LNCAP (cell line): Measurements from ENCODE around the gene ARMH3.

ENCODE experiments used
- TF ChIP-seq, protein P1 (sequence below): fragments of 450-650 bp; IDR thresholded peaks from 2 replicates; pipeline ENCODE4 v1.5.1; 2017; ENCODE audit warnings: mild to moderate bottlenecking

ARMH3 gene

DNA sequence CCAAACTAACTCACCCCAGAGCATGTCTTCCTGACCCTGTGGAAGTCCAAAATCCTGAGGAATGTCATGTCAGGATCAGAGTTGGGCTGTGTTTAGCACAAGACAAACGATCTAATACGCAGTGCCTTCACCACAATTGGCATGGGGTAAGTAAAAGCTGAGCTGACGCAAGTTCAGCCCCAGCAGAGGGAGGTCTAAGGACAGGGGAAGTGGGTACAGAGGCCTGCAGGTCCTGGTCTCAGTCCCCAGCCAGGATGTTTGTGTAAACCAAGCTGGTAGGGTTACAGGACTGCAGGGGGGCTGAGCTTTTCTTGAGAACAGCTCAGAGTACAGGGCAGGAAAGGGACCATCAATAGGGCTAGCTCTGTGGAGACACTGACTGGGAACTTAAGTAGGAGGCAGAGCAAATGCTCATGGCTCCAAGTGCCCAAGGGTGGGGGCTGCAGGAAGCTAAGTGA lies 207.1 kb downstream of the ARMH3 start:
- TF ChIP-seq, protein P1, sequence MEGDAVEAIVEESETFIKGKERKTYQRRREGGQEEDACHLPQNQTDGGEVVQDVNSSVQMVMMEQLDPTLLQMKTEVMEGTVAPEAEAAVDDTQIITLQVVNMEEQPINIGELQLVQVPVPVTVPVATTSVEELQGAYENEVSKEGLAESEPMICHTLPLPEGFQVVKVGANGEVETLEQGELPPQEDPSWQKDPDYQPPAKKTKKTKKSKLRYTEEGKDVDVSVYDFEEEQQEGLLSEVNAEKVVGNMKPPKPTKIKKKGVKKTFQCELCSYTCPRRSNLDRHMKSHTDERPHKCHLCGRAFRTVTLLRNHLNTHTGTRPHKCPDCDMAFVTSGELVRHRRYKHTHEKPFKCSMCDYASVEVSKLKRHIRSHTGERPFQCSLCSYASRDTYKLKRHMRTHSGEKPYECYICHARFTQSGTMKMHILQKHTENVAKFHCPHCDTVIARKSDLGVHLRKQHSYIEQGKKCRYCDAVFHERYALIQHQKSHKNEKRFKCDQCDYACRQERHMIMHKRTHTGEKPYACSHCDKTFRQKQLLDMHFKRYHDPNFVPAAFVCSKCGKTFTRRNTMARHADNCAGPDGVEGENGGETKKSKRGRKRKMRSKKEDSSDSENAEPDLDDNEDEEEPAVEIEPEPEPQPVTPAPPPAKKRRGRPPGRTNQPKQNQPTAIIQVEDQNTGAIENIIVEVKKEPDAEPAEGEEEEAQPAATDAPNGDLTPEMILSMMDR = no peak

DNA sequence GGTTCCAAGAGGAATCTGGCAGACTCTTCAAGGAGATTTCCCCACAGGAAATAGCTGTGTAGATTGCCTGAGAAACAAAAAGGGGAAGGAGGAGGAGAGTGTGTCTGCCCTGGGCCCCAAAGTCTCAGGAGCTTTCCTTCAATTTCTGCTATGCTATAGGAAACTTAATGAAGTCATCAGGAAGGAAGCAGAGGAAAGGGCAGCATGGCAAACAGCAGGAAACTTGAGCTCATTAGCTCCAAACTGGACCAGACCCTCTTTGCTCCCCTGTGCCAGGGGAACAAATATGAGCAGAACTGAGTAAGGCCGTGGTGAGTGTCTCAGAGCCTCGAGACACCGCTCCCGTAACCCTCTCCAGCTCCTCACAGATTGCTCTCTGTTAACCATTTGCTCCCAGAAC lies 207.6 kb downstream of the ARMH3 start:
- TF ChIP-seq, protein P1 = no peak

DNA sequence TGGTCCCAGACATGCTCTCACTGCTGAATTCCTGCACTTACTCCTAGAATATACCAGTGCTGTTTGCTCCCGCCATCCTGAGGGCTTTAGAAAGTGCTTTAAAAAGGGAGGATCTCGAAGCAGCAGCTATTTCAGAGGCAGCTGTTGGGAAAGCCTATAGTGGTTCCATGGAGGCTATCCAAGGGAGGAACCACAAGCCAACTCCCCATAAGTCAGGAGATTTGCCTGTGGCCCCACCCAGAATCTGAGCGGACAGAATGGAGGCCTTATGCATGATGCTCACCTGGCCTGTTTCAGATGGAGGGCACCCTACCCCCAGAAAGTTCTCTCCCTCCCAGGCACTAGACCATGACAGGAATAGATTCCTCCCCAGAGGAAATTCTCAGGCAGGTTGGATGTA lies 210.1 kb downstream of the ARMH3 start:
- TF ChIP-seq, protein P1 = no peak

DNA sequence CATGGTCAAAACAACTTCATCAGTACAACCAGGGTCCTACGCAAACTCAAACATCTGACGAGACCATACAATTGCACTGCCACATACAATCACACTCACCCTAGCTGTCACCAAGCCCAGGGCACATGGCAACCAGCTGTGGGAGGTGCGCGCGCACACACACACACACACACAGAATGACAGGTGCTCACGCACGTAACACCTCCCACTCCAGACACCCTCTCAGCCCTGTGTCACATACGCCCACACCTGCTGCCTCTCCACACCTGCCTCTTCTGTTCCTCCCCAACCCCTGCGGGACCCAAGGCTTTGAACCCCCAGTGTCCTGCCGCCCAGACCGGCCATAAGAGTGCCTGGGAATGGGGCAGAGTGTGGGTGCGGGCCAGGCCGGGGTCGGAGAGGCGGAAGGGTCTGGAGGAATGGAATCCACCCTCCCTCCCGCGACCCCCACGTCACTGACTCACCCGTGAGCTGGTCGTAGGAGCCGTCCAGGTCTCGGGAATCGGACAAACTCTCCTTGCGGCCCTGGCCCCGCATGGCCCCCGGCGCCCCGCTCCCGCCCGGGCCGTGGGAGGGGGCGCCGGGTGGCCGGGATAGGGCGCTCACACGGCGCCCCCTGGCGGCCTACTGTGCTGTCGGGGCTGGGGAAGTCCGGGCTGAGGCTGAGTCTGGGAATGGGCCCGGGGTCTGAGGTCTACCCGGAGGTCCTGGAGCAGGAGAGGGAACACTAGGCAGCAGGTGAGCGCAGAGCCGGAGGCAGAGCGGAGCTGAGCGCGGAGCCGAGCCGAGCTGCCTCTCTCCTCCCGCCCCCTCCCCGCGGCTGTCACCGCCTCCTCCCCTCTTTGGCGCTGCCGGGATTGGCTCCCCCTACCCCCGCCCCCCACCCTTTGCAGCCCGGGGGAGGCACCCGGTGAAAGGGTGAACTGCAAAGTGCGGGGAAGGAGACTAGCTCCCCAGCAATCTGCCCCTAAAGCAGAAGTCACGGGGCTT lies 212.6 kb downstream of the ARMH3 start, which contains the start of gene KCNIP2:
Gene KCNIP2 (minus strand): TSS at position 769 of the 990 bp plus-strand sequence. CDS start 232 bp downstream, at position 537.
- TF ChIP-seq, protein P1 = peak; percentile 61

DNA sequence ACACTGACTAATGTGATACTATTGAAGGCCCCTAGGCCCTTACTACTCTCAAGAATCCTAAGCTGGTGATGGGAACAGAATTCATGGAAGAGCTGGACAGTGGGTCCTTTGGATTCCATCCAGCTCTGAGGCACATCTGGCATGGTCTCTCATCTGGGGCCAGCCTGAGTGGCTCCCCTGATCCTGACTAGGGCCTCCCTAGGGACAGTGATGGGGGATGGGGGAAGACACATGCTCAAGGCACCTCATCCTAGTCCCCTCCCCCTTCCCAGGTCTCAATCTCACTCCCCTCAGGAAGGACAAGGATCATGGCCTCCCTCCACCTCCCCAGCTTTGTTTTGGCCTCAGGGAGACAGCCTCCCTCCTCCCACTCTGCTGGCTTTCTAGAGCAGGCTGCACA lies 214.1 kb downstream of the ARMH3 start:
- TF ChIP-seq, protein P1 = no peak

DNA sequence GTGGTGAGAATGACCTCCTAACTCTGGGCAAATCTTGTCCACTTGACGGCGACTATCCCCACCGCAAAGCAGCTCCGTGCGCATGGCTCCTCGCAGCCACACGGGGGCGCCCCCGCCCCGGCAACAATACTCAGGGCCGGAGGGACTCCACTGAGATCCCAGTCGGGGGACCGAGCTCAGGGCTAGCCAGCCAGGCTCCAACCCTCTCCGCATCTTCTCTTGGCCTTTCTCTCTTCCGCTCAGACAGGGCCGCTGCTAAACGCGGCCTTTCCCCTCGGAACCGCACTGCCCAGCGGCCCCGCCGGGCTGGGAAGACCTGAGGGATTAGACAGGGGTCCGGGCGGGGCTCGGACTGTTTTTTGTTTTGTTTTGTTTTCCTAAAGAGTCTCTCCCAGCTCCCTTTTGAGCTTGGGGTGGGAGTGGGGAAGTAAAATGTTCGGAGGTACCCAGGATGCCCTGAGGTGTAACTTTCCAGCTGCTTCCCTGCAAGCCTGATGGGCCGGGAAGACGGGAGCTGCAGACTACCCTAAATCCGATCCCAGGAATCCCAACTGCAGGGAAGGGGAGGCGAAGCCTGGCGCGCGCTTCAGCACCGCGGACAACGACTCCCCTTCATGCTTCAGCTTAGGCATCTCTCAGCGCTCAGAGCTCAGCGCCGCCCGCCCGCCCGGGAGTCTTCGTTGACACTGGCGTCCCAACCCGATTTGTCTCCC lies 215.1 kb downstream of the ARMH3 start:
- TF ChIP-seq, protein P1 = peak; percentile 98

DNA sequence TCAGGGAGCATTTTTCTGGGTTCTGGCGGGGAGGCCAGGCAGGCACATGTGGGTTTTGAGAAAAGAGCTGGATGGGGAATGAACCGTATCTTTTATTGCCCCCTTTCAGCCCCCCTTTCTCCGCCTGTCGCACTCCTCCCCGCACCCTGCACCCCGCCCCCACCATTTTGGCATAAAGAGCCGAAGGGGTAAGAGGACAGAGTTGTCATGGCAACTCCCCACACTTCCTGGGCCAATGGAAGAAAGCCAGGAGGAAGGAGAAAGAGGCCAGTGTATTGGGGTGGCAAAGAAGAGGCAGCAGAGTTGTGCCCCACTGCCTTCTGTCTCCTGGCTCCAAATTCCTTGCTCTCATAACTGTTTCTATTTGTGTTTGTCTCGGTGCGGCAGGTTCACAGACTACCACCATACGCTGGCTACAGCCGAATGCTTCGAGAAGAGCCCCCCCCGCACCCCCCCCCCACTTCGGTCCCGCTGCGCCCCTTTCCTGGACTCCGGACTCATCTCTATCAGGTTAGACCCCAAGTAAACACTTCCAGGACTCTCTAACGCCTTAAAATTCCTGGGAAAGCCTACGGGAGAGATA lies 215.8 kb downstream of the ARMH3 start:
- TF ChIP-seq, protein P1 = no peak
